Motor neuron (in vitro differentiated cells): ENCODE data around the gene TADA2A. TPM values are rescaled to one million over a fixed set of nuclear protein-coding genes. Genes with fewer than 3 reads are reported as not detected.
"Not testable (repeated sequence)": the region's sequence is repeated elsewhere in the genome, so short reads cannot be mapped to it uniquely, and the experiment has no call there.

Experiments
- ATAC-seq, 8 experiments: fragments of 200-7000 bp; cut with Tn5 transposase; replicated peaks in 6 of 8; 2 replicates each; pipeline ENCODE4 v1.8.0; 2021; ENCODE audit warnings: mild to moderate bottlenecking in 8 of 8, moderate library complexity in 8 of 8
- H3K27ac ChIP-seq, 2 donors: fragments of 250-450 bp; sonication (Bioruptor Pico); 2 replicates each; pipeline ENCODE4 v1.9.0; 2021; ENCODE audit warnings: antibody characterized with exemption in 2 of 2, mild to moderate bottlenecking in 2 of 2, moderate library complexity in 1 of 2
- H3K4me1 ChIP-seq, 2 donors: fragments of 250-450 bp; sonication (Bioruptor Pico); replicated peaks in 1 of 2; 2 replicates each; pipeline ENCODE4 v1.6.1; 2021; ENCODE audit warnings: antibody characterized with exemption in 2 of 2, mild to moderate bottlenecking in 2 of 2, moderate library complexity in 1 of 2
- H3K4me3 ChIP-seq, 5 donors: fragments of 250-450 bp; sonication (Bioruptor Pico); 2 replicates each; pipeline ENCODE4 v1.9.0; 2021; ENCODE audit warnings: antibody characterized with exemption in 5 of 5, mild to moderate bottlenecking in 5 of 5, moderate library complexity in 4 of 5
- WGBS, 10 experiments: fragments of 450-650 bp; shearing (Covaris generic); methylation state at CpG; one replicate each; pipeline ENCODE4 v1.0.0; 2022; 5-methylcytosine and 5-hydroxymethylcytosine counted together
- in situ Hi-C, 9 experiments: fragments of 400-800 bp; cut with MboI; loops; one replicate each; pipeline ENCODE4 v1.15.0; 2021; ENCODE audit warnings: low sequenced_read_pairs in 9 of 9, low pct_unique_long_range_greater_than_20kb in 2 of 9; ENCODE audit not compliant: unreplicated experiment in 9 of 9
- total RNA-seq, 8 experiments: library from RNA; unstranded; fragments of 300-600 nt; gene quantifications; 2 replicates each; pipeline versions ENCODE4 v1.2.3 to v1.2.4, GENCODE V29; 2022

Gene TADA2A
- total RNA-seq, 8 experiments from 2014 or later, result 10.7 to 29.7 (median 15.9) TPM

DNA sequence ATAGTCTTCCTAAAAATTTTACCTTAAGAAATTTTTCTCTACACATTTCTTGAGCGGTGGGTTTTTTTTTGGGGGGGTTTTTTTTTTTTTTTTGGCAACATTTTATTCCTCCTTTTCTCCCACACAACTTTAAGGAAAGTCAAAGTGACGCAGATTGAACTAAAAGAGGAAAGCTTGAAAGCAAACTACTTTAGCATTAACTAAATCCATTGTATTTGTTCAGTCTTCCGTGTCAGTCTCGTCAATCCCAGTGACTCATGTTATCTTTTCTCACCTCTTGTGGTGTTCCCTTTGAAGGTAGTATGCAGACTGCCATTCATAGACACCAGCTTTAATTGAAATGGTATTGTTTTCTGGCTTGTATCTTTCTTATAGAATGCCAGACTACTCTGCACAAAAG, 39.3 kb downstream of the TADA2A start:
- no peak overlapping the region for H3K27ac ChIP-seq
- in situ Hi-C loops, result no loop called here
- no peaks in the 10 kb centered on the region for H3K4me1 ChIP-seq
- H3K4me3 ChIP-seq, result no peak overlapping the region
- WGBS, 10 experiments, result 20 to 100% (median 45%) methylated on average over 1 to 4 of the region's 4 CpGs
- ATAC-seq, result peak in 3 of 8 experiments; percentile 9 to 45 (median 24)

GRCh38 chr17:37447641-37448040, 41.0 kb downstream of the TADA2A start:
- no peaks in the 10 kb centered on the region for H3K4me1 ChIP-seq
- no peak overlapping the region for H3K27ac ChIP-seq
- 20 to 100% (median 100%) methylated on average over 1 of the region's 1 CpG; no CpG with 5 or more reads in 7 of the 10 experiments for WGBS, 10 experiments
- in situ Hi-C loops, result no loop called here
- peak in 3 of 8 experiments; percentile 64 to 85 (median 79) for ATAC-seq
- no peak overlapping the region for H3K4me3 ChIP-seq

GRCh38 chr17:37450112-37450511, 43.4 kb downstream of the TADA2A start:
- ATAC-seq, result no peak
- WGBS, 10 experiments, result 86 to 100% (median 98%) methylated on average over 1 to 6 of the region's 6 CpGs; no CpG with 5 or more reads in 3 of the 10 experiments
- Histone ChIP-seq H3K4me3 (no peak overlapping the region), H3K27ac (no peak overlapping the region), H3K4me1 (no peaks in the 10 kb centered on the region)
- in situ Hi-C loops, result no loop called here

- in situ Hi-C loops, H3K27ac ChIP-seq, H3K4me1 ChIP-seq, ATAC-seq, H3K4me3 ChIP-seq: not testable (repeated sequence)
- 100% methylated on average over 1 to 3 of the region's 3 CpGs; no CpG with 5 or more reads in 6 of the 10 experiments for WGBS, 10 experiments
Measured at GRCh38 chr17:37457801-37458200, 51.1 kb downstream of the TADA2A start.

GRCh38 chr17:37458805-37459204, 52.1 kb downstream of the TADA2A start:
- H3K4me1 ChIP-seq, result no peaks in the 10 kb centered on the region
- 64 to 100% (median 100%) methylated on average over 1 to 2 of the region's 3 CpGs; no CpG with 5 or more reads in 1 of the 10 experiments for WGBS, 10 experiments
- H3K27ac ChIP-seq, result no peak overlapping the region
- no peak for ATAC-seq
- in situ Hi-C loops, result no loop called here
- no peak overlapping the region for H3K4me3 ChIP-seq

DNA sequence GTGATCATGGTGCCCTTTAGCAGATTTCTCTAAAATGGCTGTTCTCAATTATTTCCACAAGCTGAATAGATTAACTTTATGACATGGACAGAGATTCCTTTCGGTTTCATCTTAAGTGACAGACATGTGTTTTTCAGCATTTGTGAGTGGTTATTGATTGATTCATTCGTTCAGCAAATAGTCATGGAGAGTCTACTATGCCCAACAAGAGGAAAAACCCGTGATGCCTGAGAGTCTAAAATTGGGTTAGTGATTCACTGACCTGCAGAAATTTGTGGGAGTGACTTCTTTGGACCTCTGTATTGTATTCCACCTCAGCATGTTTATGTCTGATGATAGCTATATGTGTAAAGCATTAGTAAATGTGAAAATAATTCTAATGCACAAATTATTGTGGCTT, 55.0 kb downstream of the TADA2A start:
- in situ Hi-C loops, result no loop called here
- H3K4me1 ChIP-seq, result no peaks in the 10 kb centered on the region
- H3K4me3 ChIP-seq, result no peak overlapping the region
- WGBS, 10 experiments, result 17 to 100% (median 86%) methylated on average over 1 to 3 of the region's 3 CpGs; no CpG with 5 or more reads in 2 of the 10 experiments
- ATAC-seq, result peak in 2 of 8 experiments; percentile 70 to 79
- no peak overlapping the region for H3K27ac ChIP-seq

DNA sequence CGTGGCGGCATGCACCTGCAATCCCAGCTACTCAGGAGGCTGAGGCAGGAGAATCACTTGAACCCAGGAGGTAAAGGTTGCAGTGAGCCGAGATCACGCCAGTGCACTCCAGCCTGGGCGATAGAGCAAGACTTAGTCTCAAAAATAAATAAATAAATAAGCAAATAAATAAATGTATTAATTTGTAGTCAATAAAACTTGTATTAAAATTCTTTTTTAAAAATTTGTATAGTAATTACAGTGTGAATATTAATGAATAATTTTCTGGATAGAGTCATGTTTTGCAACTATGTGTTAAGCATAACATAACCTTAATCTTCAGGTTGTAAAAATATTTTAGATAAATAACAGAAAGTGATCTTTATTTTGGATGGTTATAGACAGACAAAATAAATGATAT, 55.8 kb downstream of the TADA2A start:
- no peak overlapping the region for H3K4me3 ChIP-seq
- H3K27ac ChIP-seq, result no peak overlapping the region
- H3K4me1 ChIP-seq, result no peaks in the 10 kb centered on the region
- in situ Hi-C loops, result no loop called here
- 93 to 100% (median 100%) methylated on average over 1 to 4 of the region's 5 CpGs; no CpG with 5 or more reads in 2 of the 10 experiments for WGBS, 10 experiments
- ATAC-seq, result no peak

- in situ Hi-C loops, result no loop called here
- no peak overlapping the region for H3K4me3 ChIP-seq
- no peak for ATAC-seq
- 89 to 100% (median 100%) methylated on average over 1 to 3 of the region's 3 CpGs; no CpG with 5 or more reads in 3 of the 10 experiments for WGBS, 10 experiments
- H3K4me1 ChIP-seq, result no peaks in the 10 kb centered on the region
- no peak overlapping the region for H3K27ac ChIP-seq
Measured at GRCh38 chr17:37463039-37463438, 56.4 kb downstream of the TADA2A start.

DNA sequence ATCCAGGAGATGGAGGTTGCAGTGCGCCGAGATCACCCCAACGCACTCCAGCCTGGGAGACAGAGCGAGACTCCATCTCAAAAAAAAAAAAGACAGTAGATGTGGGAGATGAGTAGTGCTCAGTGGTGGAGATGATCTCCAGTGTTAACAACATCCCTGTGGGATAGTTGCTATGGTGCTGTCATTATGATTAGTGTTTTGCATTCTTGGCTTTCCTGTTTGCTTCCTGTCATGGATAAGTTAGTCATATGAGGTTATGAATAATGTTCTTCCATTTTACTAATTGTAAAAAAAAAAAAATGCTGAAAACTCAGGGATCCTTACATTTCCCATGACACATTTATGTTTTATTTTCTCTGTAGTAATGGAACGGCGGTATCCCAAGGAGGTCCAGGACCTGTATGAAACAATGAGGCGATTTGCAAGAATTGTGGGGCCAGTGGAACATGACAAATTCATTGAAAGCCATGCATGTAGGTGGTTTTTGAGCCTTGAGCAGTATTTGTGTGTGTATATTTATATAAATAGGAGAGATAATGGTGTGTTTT, 58.5 kb downstream of the TADA2A start:
- 83 to 100% (median 96%) methylated on average over 1 to 7 of the region's 7 CpGs; no CpG with 5 or more reads in 2 of the 10 experiments for WGBS, 10 experiments
- in situ Hi-C loops, result no loop called here
- no peak overlapping the region for H3K4me3 ChIP-seq
- no peak overlapping the region for H3K27ac ChIP-seq
- H3K4me1 ChIP-seq, result no peaks in the 10 kb centered on the region
- ATAC-seq, result peak in 6 of 8 experiments; percentile 27 to 97 (median 75)

GRCh38 chr17:37466471-37466870, 59.8 kb downstream of the TADA2A start:
- ATAC-seq, result no peak
- WGBS, 10 experiments, result 100% methylated on average over 1 of the region's 1 CpG; no CpG with 5 or more reads in 7 of the 10 experiments
- H3K4me1 ChIP-seq, result no peaks in the 10 kb centered on the region
- in situ Hi-C loops, result no loop called here
- no peak overlapping the region for H3K4me3 ChIP-seq
- H3K27ac ChIP-seq, result no peak overlapping the region

- H3K4me1 ChIP-seq, result no peaks in the 10 kb centered on the region
- no peak overlapping the region for H3K27ac ChIP-seq
- WGBS, 10 experiments, result 77 to 100% (median 95%) methylated on average over 4 to 7 of the region's 7 CpGs; no CpG with 5 or more reads in 3 of the 10 experiments
- no peak for ATAC-seq
- in situ Hi-C loops, result no loop called here
- no peak overlapping the region for H3K4me3 ChIP-seq
Measured at GRCh38 chr17:37470181-37470580, 63.5 kb downstream of the TADA2A start.

DNA sequence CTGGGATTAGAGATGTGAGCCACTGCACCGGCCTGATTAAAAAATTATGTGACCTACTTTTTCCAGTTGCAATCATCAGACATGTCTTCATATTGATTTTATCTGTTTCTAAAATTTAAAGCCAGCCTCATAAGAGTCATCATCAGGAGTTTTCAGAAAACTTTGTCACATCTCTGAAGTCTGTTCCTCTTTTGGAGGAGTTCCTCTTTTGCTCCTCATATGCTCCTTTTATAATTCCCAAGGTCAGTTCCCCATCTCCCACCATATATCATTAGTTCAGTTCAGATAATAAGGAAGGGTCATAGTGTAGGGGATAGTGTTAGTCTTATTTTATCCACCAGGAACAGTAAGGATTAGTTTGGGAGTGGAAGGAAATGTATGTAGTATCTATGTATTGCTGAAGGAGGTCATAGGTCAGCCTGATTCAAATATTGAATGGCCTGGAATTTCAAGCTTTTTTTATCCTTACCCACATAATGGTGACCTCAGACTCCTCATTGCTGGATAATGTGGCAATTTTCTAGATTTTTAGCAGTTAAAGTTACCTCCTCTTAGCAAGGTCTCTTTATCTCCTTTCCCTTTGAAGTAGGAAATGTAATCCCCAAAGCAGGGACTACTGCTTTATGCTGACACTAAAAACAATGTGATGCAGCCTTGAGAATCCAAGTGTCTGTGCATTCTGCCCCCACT, 69.2 kb downstream of the TADA2A start:
- Histone ChIP-seq H3K4me1 (peaks cover 3 to 7% of the 10 kb centered on the region in 2 donors), H3K27ac (no peak overlapping the region), H3K4me3 (no peak overlapping the region)
- in situ Hi-C loops, result no loop called here
- ATAC-seq, result no peak
- WGBS, 10 experiments, result 50 to 100% (median 82%) methylated on average over 1 of the region's 1 CpG; no CpG with 5 or more reads in 4 of the 10 experiments

GRCh38 chr17:37476431-37477120, 69.9 kb downstream of the TADA2A start:
- ATAC-seq, result peak in 6 of 8 experiments; percentile 24 to 93 (median 75)
- Histone ChIP-seq H3K4me3 (no peak overlapping the region), H3K4me1 (peaks cover 3 to 11% of the 10 kb centered on the region in 2 donors), H3K27ac (no peak overlapping the region)
- in situ Hi-C loops, result no loop called here
- 12 to 80% (median 65%) methylated on average over 1 to 4 of the region's 4 CpGs; no CpG with 5 or more reads in 1 of the 10 experiments for WGBS, 10 experiments
